Thyroid gland (tissue), 4 donors: Measurements from ENCODE around the gene BIRC7. TPM values are rescaled to one million over a fixed set of nuclear protein-coding genes. Genes with fewer than 3 reads are reported as not detected.

Experiments used
- DNase-seq, 2 donors: peaks; one replicate each; pipeline ENCODE4 v3.0.0-alpha.2; 2019
- H3K27ac ChIP-seq, 3 donors: fragments of 200-600 bp; sonication (generic); 1 replicate in 2 of 3; 2 replicates in 1 of 3; pipeline ENCODE4 v1.5.1; 2016 to 2019; ENCODE audit warnings: mild to moderate bottlenecking in 1 of 3, moderate library complexity in 1 of 3
- H3K27me3 ChIP-seq: fragments of 200-600 bp; sonication (generic); one replicate; pipeline ENCODE4 v1.5.1; 2019
- H3K36me3 ChIP-seq, 2 donors: fragments of 200-600 bp; sonication (generic); one replicate each; pipeline ENCODE4 v1.5.1; 2016 to 2019
- H3K4me1 ChIP-seq, 2 donors: fragments of 200-600 bp; sonication (generic); one replicate each; pipeline ENCODE4 v1.5.1; 2017 to 2019
- H3K4me3 ChIP-seq, 3 donors: fragments of 200-600 bp; sonication (generic); replicated peaks in 1 of 3; 1 replicate in 2 of 3; 2 replicates in 1 of 3; pipeline ENCODE4 v1.5.1; 2016; ENCODE audit warnings: mild to moderate bottlenecking in 1 of 3
- H3K9me3 ChIP-seq: fragments of 200-600 bp; sonication (generic); one replicate; pipeline ENCODE4 v1.5.1; 2017
- CTCF ChIP-seq, 6 experiments: fragments of 200-600 bp in 3 of 6; fragments of 450-650 bp in 3 of 6; sonication (generic) in 3 of 6; IDR thresholded peaks; one replicate each; pipeline ENCODE4 v1.5.1; 2016 to 2019; ENCODE audit warnings: antibody characterized with exemption in 6 of 6, mild to moderate bottlenecking in 2 of 6, inconsistent platforms in 1 of 6, moderate library complexity in 1 of 6
- POLR2A ChIP-seq, 2 donors: fragments of 450-650 bp; IDR thresholded peaks; one replicate each; pipeline ENCODE4 v1.6.1; 2017; ENCODE audit warnings: antibody characterized with exemption in 2 of 2, mild to moderate bottlenecking in 2 of 2, moderate library complexity in 1 of 2
- WGBS, 2 donors: methylation state at CpG; one replicate each; pipeline ENCODE4 v1.1.5; 2017; 5-methylcytosine and 5-hydroxymethylcytosine counted together
- intact Hi-C: fragments of 100-400 bp; cut with DNase I; formaldehyde crosslinking; loops from one replicate; pipeline ENCODE4 v1.15.1; 2023
- total RNA-seq, 4 donors: library from RNA; depleted of rRNA; stranded (reverse); fragments of >200 nt; gene quantifications; one replicate each; pipeline ENCODE4 v1.2.3, GENCODE V29; 2016

BIRC7 gene
- total RNA-seq, 4 donors from 2014 or later: not detected

- intact Hi-C loops: no loop called here
- WGBS, 2 donors: 90 to 95% methylated on average over 22 to 33 of the region's 33 CpGs
- Histone ChIP-seq H3K4me1 (no peaks in the 10 kb centered on the region), H3K27ac (no peak overlapping the region), H3K36me3 (peaks cover 48 to 69% of the 10 kb centered on the region in 2 donors), H3K9me3 (no peaks in the 10 kb centered on the region), H3K27me3 (no peaks in the 10 kb centered on the region), H3K4me3 (no peak overlapping the region)
- DNase-seq: no peak
- TF ChIP-seq CTCF (IDR thresholded peaks at IDR 0.05) (no peak), POLR2A (IDR thresholded peaks at IDR 0.05) (no peak)
These were observed 47.8 kb downstream of the BIRC7 start for GRCh38 chr20:63283397-63284082.

- 84 to 87% methylated on average over 12 to 14 of the region's 14 CpGs for WGBS, 2 donors
- no peak overlapping the region for H3K4me3 ChIP-seq
- no peaks in the 10 kb centered on the region for H3K27me3 ChIP-seq
- TF ChIP-seq POLR2A (IDR thresholded peaks at IDR 0.05) (no peak), CTCF (IDR thresholded peaks at IDR 0.05) (no peak)
- peaks cover 43 to 69% of the 10 kb centered on the region in 2 donors for H3K36me3 ChIP-seq
- no peak overlapping the region for H3K27ac ChIP-seq
- H3K4me1 ChIP-seq: no peaks in the 10 kb centered on the region
- no peaks in the 10 kb centered on the region for H3K9me3 ChIP-seq
- intact Hi-C loops: no loop called here
- DNase-seq: no peak
These were observed 48.4 kb downstream of the BIRC7 start for GRCh38 chr20:63284083-63284440.

DNA sequence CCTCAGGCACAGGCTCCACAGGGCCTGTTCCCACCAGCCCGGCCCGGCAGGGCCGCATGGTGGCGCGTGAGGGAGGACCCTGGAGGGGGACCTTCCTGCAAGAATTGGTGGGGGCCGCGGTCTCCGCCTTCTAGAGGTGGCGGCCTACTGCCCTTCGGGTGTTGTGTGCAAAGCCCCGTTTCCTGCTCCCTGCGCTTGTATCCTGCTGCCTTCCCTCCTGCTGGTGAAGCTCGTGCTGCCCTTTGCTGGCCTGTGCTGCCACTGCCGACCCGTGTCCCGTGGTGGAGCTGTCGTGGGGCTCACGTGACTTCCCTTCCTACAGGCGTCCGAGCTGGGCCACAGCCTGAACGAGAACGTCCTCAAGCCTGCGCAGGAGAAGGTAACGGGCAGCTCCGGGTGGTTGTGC lies 48.8 kb downstream of the BIRC7 start:
- Histone ChIP-seq H3K27me3 (no peaks in the 10 kb centered on the region), H3K36me3 (peaks cover 38 to 64% of the 10 kb centered on the region in 2 donors), H3K27ac (peak overlapping the region in 1 of 3 donors; percentile 17), H3K4me3 (no peak overlapping the region), H3K9me3 (no peaks in the 10 kb centered on the region), H3K4me1 (no peaks in the 10 kb centered on the region)
- TF ChIP-seq CTCF (IDR thresholded peaks at IDR 0.05) (no peak), POLR2A (IDR thresholded peaks at IDR 0.05) (no peak)
- 88 to 93% methylated on average over 15 to 24 of the region's 25 CpGs for WGBS, 2 donors
- intact Hi-C loops: no loop called here
- DNase-seq: peak in 1 of 2 donors; percentile 39

DNA sequence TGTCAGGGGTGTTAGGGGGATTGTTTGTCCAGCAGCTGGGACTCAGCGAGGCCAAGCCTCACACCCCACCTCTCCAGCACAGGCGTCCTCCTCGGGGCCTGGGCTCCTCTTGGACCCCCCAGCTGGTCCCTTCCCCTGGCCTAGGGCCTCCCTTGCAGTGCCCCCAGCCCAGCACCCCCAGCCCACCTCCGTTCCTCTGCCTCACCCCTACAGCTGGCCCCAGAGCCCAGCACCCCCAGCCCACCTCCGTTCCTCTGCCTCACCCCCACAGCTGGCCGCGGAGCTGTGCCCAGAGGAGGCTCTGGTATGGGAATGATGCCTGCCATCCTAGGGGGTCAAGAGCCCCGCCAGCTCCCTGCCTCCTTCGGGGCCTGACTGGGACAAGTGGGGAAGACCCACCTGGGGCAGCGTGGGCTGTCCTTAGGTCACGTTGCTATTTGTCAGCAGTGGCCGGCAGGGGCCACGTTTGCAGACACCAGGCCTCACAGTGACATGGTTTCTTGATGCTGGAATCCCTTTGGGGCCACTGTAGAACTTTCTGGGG lies 49.3 kb downstream of the BIRC7 start:
- Histone ChIP-seq H3K4me1 (no peaks in the 10 kb centered on the region), H3K27ac (peak overlapping the region in 1 of 3 donors; percentile 17), H3K4me3 (no peak overlapping the region), H3K27me3 (no peaks in the 10 kb centered on the region), H3K9me3 (no peaks in the 10 kb centered on the region), H3K36me3 (peaks cover 33 to 59% of the 10 kb centered on the region in 2 donors)
- intact Hi-C loops: no loop called here
- DNase-seq: no peak
- no peak for TF ChIP-seq CTCF (IDR thresholded peaks at IDR 0.05)
- TF ChIP-seq POLR2A (IDR thresholded peaks at IDR 0.05): no peak
- WGBS, 2 donors: 84 to 90% methylated on average over 10 to 13 of the region's 13 CpGs
